Myometrial cell (primary cell): ENCODE data around the gene COX8C. TPM values are rescaled to one million over a fixed set of nuclear protein-coding genes. Genes with fewer than 3 reads are reported as not detected.

Source experiments
- total RNA-seq: library from RNA; depleted of rRNA; stranded (reverse); fragments of >200 nt; gene quantifications from 2 replicates; pipeline ENCODE4 v1.2.3, GENCODE V29; 2015

COX8C gene
- total RNA-seq: not detected in 2 replicates

DNA sequence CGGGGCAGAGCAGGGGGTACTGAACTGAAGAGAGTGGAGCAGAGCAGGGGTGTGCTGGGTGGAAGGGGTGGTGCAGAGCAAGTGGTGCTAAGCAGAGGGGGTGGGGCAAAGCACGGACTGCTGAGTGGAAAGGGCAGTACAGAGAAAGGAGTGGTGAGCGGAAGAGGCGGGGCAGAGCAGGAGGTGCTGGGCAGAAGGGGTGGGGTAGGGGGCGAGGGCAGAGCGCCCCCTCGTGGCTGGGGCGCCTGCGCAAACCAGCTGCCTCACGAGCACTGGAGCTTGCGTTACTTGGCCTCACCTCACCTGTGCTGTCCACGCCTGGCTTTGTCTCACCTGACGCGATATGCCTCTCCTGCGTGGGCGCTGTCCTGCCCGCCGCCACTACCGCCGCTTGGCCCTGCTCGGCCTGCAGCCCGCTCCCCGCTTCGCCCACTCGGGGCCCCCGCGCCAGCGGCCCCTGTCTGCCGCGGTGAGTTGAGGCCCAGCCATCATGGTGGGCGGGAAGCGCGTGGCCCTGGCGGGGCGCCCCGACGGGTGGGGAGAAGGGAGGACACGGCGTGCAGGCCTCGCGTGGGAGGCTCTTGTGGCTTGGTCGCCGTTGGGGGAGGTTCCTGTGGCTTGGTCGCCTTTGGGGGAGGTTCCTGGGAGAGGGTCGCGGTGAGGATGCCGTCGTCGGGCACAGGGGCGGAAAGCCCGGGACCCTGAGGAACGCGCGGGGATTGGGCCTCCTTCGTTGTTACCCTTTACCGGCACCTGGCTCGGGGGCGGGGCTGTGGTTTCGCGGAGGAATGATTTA, at the start of gene COX8C:
Gene COX8C (plus strand): TSS at position 257 of the 796 bp plus-strand sequence. CDS start 87 bp downstream, at position 344.

GRCh38 chr14:93332853-93333630, 13.9 kb upstream of the COX8C start, which contains the start of gene BTBD7:
BTBD7 (minus strand) TSS chr14:93333036; CDS start chr14:93296051, 36,985 bp downstream.

Other genes starting within 250 kb of the COX8C start
- gene ITPK1, start 231.3 kb upstream of the COX8C start, total RNA-seq: 21.3 and 27.1 TPM in 2 replicates
- 5.8 and 9.8 TPM in 2 replicates for gene MOAP1, start 162.3 kb upstream of the COX8C start, total RNA-seq
- 3.7 and 9.2 TPM in 2 replicates for gene LYSET, start 161.9 kb upstream of the COX8C start, total RNA-seq
- 14.7 and 19.7 TPM in 2 replicates for gene GON7, start 140.1 kb upstream of the COX8C start, total RNA-seq
- gene UBR7, start 139.9 kb upstream of the COX8C start, total RNA-seq: 16.1 and 46.1 TPM in 2 replicates
- 8.6 and 11.5 TPM in 2 replicates for gene BTBD7, start 14.1 kb upstream of the COX8C start, total RNA-seq
- gene UNC79, start 83.8 kb downstream of the COX8C start, total RNA-seq: under 0.01 TPM in 1 of 2 replicates, not detected in the other